ENCODE data around the gene NFIA. TPM values are rescaled to one million over a fixed set of nuclear protein-coding genes. Genes with fewer than 3 reads are reported as not detected.

Gene NFIA
- total RNA-seq, 1 experiment from 2014 or later = 0.35 TPM

GRCh38 chr1:61453111-61453961 is 371.0 kb downstream of the NFIA start:
- no peak overlapping the region for H2BK5ac ChIP-seq (ENCODE audit: insufficient read length, low read length)
- no peaks in the 10 kb centered on the region for H3K79me1 ChIP-seq (ENCODE audit: insufficient read depth, low read depth, low read length, poor library complexity, severe bottlenecking)
- no peak overlapping the region for H2AFZ ChIP-seq (ENCODE audit: low read length)
- no peak overlapping the region for H2BK12ac ChIP-seq (ENCODE audit: insufficient read length, low read depth, low read length)
- H3T11ph ChIP-seq (ENCODE audit: low read length) = no peak overlapping the region
- H3K27ac ChIP-seq (ENCODE audit: insufficient read length, low read depth, low read length) = no peak overlapping the region
- TF ChIP-seq CTCF (conservative IDR thresholded peaks at IDR 0.05) = peak; percentile 83
- H3K27ac Mint-ChIP-seq = peak overlapping the region in 1 of 3 experiments; percentile 80; a peak in 2 of 7 replicates
- no peaks in the 10 kb centered on the region for H3K23me2 ChIP-seq (ENCODE audit: insufficient read length, low read depth, low read length, poor library complexity, severe bottlenecking)
- H3K4ac ChIP-seq (ENCODE audit: low read depth, low read length) = no peak overlapping the region
- no peak overlapping the region for H3K9ac ChIP-seq (ENCODE audit: extremely low read depth, insufficient read length, low read length)
- H4K8ac ChIP-seq (replicated peaks; ENCODE audit: insufficient read length, low read depth, low read length) = no peak overlapping the region
- no peaks in the 10 kb centered on the region for H3K4me1 ChIP-seq (ENCODE audit: insufficient read depth, low read length)
- H2BK20ac ChIP-seq (ENCODE audit: low read depth, low read length, poor library complexity, severe bottlenecking) = no peak overlapping the region
- H3K14ac ChIP-seq (ENCODE audit: insufficient read depth, low read length) = no peak overlapping the region
- no CpG with 5 or more reads among the region's 10 CpGs for WGBS (ENCODE audit: extremely low coverage, insufficient read length, low lambda C conversion rate)
- H2BK15ac ChIP-seq (ENCODE audit: low read depth, low read length) = no peak overlapping the region
- no peak overlapping the region for H2BK120ac ChIP-seq (ENCODE audit: low read depth, low read length, poor library complexity, severe bottlenecking)
- H3K4me2 ChIP-seq (ENCODE audit: insufficient read depth, insufficient read length, low read length) = no peak overlapping the region
- no peak overlapping the region for H4K91ac ChIP-seq (ENCODE audit: insufficient read length, low read depth, low read length)
- no peak overlapping the region for H3K23ac ChIP-seq (ENCODE audit: insufficient read length, low read depth, low read length)
- peak; percentile 84 for DNase-seq
- no peak overlapping the region for H3K56ac ChIP-seq (ENCODE audit: insufficient read length, low read depth, low read length)
- H3K9me3 ChIP-seq (ENCODE audit: control insufficient read depth, low read depth, low read length) = no peaks in the 10 kb centered on the region
- H2AK5ac ChIP-seq (ENCODE audit: insufficient read length, low read length) = no peak overlapping the region
- H4K5ac ChIP-seq (ENCODE audit: insufficient read length, low read depth, low read length) = no peak overlapping the region
- no peaks in the 10 kb centered on the region for H3K27me3 ChIP-seq (ENCODE audit: insufficient read depth, low read length)
- H3K79me2 ChIP-seq (ENCODE audit: insufficient read depth, low read length) = no peaks in the 10 kb centered on the region
- H3K9me3 Mint-ChIP-seq = no peaks in the 10 kb centered on the region; a peak in 1 of 5 replicates
- no peaks in the 10 kb centered on the region for H3K36me3 Mint-ChIP-seq (ENCODE audit: insufficient read depth in 1 of 3, low read depth in 3 of 3)
- H3K4me1 Mint-ChIP-seq = peaks cover 32 to 35% of the 10 kb centered on the region in 2 experiments
- H4K20me1 ChIP-seq (ENCODE audit: control insufficient read depth, insufficient read depth, insufficient read length) = no peaks in the 10 kb centered on the region
- H3K4me3 Mint-ChIP-seq = peak overlapping the region in 1 of 2 experiments; percentile 34; a peak in 2 of 5 replicates
- H3K27me3 Mint-ChIP-seq (ENCODE audit: low read depth) = no peaks in the 10 kb centered on the region; the same call in 1 of the 2 replicates
- no peak overlapping the region for H3K18ac ChIP-seq (ENCODE audit: insufficient read length, low read depth, low read length)

Data from H9 (cell line).